Measurements from ENCODE around the gene KCTD13. TPM values are rescaled to one million over a fixed set of nuclear protein-coding genes. Genes with fewer than 3 reads are reported as not detected.
"Not testable (repeated sequence)": the region's sequence is repeated elsewhere in the genome, so short reads cannot be mapped to it uniquely, and the experiment has no call there.

Gene KCTD13
- total RNA-seq, 1 donor from 2014 or later: 31.4 TPM

DNA sequence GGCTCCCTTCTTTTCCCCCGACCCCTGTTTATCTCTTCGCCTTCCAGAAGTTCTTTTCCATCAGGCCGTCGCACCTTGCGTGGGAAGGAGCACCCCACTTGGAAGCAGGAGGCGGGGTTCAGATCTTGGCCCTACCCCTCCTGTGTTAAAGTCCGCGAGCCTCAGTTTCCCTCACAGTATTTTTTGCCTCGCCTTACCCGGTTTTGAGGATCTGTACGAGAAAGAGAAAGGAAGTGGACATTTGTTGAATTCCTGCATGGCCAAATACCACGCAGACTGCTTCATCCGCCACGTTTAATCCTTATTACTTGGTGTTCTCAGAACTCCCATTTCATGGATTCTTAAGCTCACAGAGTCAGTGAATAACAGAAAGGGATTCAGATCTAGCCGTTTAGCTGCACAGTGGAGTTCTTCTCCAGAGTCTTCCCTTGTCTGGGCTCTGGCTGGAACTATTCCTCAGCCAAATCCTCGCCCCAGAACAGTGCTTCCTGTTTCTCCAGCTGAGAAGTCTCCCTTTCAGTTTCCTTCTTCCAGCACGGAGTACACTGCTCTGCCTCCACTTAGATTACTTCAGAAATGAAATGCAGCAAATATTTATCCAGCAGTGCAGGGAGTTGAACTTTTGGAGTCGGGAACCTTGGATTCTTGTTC is 36.4 kb upstream of the KCTD13 start:
- H3K9me3 Mint-ChIP-seq (ENCODE audit: low read depth): no peaks in the 10 kb centered on the region
- H3K4me1 Mint-ChIP-seq (ENCODE audit: low read depth): peaks cover 10% of the 10 kb centered on the region
- TF ChIP-seq, protein P1, sequence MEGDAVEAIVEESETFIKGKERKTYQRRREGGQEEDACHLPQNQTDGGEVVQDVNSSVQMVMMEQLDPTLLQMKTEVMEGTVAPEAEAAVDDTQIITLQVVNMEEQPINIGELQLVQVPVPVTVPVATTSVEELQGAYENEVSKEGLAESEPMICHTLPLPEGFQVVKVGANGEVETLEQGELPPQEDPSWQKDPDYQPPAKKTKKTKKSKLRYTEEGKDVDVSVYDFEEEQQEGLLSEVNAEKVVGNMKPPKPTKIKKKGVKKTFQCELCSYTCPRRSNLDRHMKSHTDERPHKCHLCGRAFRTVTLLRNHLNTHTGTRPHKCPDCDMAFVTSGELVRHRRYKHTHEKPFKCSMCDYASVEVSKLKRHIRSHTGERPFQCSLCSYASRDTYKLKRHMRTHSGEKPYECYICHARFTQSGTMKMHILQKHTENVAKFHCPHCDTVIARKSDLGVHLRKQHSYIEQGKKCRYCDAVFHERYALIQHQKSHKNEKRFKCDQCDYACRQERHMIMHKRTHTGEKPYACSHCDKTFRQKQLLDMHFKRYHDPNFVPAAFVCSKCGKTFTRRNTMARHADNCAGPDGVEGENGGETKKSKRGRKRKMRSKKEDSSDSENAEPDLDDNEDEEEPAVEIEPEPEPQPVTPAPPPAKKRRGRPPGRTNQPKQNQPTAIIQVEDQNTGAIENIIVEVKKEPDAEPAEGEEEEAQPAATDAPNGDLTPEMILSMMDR (IDR thresholded peaks at IDR 0.05; ENCODE audit: unreplicated experiment): no peak
- DNase-seq (ENCODE audit: low spot score, unreplicated experiment): no peak
- peak overlapping the region; percentile 83 for H3K4me3 Mint-ChIP-seq (ENCODE audit: low read depth)
- H3K27ac Mint-ChIP-seq: peak overlapping the region; percentile 95
- peaks cover 8% of the 10 kb centered on the region for H3K36me3 Mint-ChIP-seq (ENCODE audit: insufficient read depth)
- no peaks in the 10 kb centered on the region for H3K27me3 Mint-ChIP-seq

DNA sequence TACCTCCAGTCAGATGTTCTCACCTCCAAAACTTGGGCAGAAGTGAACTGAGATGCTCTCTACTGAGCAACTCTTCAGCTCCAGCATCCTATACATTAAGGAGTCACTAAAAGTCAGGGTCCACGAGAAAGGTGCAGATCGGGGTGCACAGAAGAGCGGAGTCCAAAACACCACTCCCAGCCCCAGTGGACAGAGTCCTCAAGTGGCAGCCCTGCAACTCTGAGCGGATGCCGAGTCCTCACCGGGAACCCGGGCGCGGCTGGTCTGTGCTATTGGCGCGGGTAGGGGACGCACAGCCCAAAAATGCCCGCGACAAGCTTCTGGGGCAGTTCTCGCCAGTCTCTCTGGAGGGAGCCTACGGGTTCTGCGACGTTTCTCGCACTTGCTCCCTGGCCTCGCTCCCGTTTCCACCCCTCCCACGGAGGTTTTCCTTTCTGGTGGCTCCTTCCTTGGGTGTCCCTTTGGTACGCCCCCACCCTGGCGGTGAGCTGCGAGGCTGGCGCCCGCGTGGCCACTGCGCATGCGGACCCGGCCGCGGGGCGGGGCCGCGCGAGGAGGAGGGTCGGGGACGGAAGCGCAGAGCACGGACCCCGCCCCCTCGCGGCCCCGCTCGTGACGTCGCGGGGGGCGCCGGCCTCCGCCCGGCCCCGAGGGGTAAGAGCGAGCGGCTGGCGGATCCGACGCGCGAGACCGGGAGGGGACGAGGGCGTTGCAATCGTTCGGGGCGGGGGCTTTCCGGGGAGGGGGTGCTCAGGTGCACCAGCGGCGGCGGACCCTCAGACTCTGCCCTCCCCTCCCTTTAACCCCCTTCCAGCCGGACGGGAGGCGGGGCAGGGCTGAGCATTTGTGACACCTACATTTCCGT is 35.7 kb upstream of the KCTD13 start, which contains the start of gene TMEM219:
TSS of gene TMEM219 (plus strand) at position 601 of the 865 bp plus-strand sequence. CDS start 1,065 bp downstream, outside the sequence.
- peak; percentile 90 for DNase-seq (ENCODE audit: low spot score, unreplicated experiment)
- no peaks in the 10 kb centered on the region for H3K9me3 Mint-ChIP-seq (ENCODE audit: low read depth)
- peak within 1 kb of the TSS; percentile 95 for H3K27ac Mint-ChIP-seq
- H3K4me3 Mint-ChIP-seq (ENCODE audit: low read depth): peak within 1 kb of the TSS; percentile 83
- TF ChIP-seq, protein P1 (IDR thresholded peaks at IDR 0.05; ENCODE audit: unreplicated experiment): peak; percentile 48
- no peaks in the 10 kb centered on the region for H3K27me3 Mint-ChIP-seq
- peaks cover 10% of the 10 kb centered on the region for H3K4me1 Mint-ChIP-seq (ENCODE audit: low read depth)
- peaks cover 8% of the 10 kb centered on the region for H3K36me3 Mint-ChIP-seq (ENCODE audit: insufficient read depth)

DNA sequence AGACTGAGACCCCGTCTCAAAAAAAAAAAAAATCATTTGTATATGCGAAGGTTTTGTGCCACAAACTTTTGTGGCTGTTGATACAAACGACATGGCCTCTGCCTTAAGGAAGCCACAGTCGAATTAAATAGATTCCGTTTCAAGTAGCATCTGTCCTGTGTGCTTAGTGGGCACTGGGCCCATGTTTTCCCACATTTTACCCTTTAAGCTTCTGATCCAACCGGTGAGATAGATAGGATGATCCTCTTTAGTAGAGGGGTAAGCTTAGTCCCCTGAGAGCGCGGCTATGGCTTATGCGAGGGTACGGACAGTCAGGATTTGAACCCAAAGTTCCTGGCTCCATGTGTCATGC is 35.1 kb upstream of the KCTD13 start:
- DNase-seq (ENCODE audit: low spot score, unreplicated experiment): no peak
- TF ChIP-seq, protein P1 (IDR thresholded peaks at IDR 0.05; ENCODE audit: unreplicated experiment): no peak
- H3K4me3 Mint-ChIP-seq (ENCODE audit: low read depth): peak overlapping the region; percentile 83
- peaks cover 10% of the 10 kb centered on the region for H3K4me1 Mint-ChIP-seq (ENCODE audit: low read depth)
- no peaks in the 10 kb centered on the region for H3K9me3 Mint-ChIP-seq (ENCODE audit: low read depth)
- peak overlapping the region; percentile 92 for H3K27ac Mint-ChIP-seq
- peaks cover 8% of the 10 kb centered on the region for H3K36me3 Mint-ChIP-seq (ENCODE audit: insufficient read depth)
- H3K27me3 Mint-ChIP-seq: no peaks in the 10 kb centered on the region

DNA sequence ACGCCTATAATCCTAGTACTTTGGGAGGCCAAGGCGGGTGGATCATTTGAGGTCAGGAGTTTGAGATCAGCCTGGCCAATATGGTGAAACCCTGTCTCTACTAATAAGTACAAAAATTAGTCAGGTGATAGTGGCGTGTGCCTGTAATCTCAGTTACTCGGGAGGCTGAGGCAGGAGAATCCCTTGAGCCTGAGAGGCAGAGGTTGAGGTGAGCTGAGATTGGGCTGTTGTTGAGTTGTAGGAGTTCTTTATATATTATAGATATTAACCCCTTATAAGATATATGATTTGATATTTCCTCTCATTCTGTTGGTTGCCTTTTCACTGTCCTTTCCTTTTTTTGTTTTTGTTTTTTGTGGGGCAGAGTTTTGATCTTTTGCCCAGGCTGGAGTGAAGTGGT is 33.8 kb upstream of the KCTD13 start:
- H3K36me3 Mint-ChIP-seq (ENCODE audit: insufficient read depth); H3K27me3 Mint-ChIP-seq; H3K27ac Mint-ChIP-seq; H3K9me3 Mint-ChIP-seq (ENCODE audit: low read depth); DNase-seq (ENCODE audit: low spot score, unreplicated experiment): not testable (repeated sequence)
- Mint-ChIP-seq H3K4me3 (ENCODE audit: low read depth) (peak overlapping the region; percentile 42), H3K4me1 (ENCODE audit: low read depth) (peaks cover 10% of the 10 kb centered on the region)

DNA sequence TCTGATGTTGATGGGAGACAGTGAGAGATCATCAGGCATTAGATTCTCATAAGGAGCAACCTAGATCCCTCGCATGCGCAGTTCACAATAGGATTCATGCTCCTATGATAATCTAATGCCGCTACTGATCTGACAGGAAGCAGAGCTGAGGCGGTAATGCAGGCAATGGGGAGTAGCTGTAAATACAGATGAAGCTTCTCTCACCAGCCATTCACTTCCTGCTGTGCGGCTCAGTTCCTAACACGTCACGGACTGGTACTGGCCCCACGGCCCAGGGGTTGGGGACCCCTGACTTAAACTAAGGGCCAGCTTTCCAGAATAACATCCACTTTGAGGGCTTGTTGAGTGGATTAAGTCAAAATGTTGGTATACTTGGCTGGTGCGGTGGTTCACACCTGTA is 33.3 kb upstream of the KCTD13 start:
- no peaks in the 10 kb centered on the region for H3K9me3 Mint-ChIP-seq (ENCODE audit: low read depth)
- H3K4me3 Mint-ChIP-seq (ENCODE audit: low read depth): no peak overlapping the region
- no peaks in the 10 kb centered on the region for H3K27me3 Mint-ChIP-seq
- DNase-seq (ENCODE audit: low spot score, unreplicated experiment): no peak
- peaks cover 10% of the 10 kb centered on the region for H3K4me1 Mint-ChIP-seq (ENCODE audit: low read depth)
- H3K27ac Mint-ChIP-seq: no peak overlapping the region
- TF ChIP-seq, protein P1 (IDR thresholded peaks at IDR 0.05; ENCODE audit: unreplicated experiment): no peak
- H3K36me3 Mint-ChIP-seq (ENCODE audit: insufficient read depth): peaks cover 2% of the 10 kb centered on the region

Measured in progenitor cell of endocrine pancreas (in vitro differentiated cells).